Loucy (cell line): ENCODE data around the gene SYCP2.
A peak's percentile ranks its signal among the peaks of the same experiment; 100 is the strongest.

Experiments used
- H2AFZ ChIP-seq: fragments of 200-600 bp; sonication (generic); 2 replicates; pipeline ENCODE4 v1.6.0; 2016; ENCODE audit warnings: antibody characterized with exemption, mild to moderate bottlenecking, low read length, moderate library complexity
- H3F3A ChIP-seq: fragments of 200-600 bp; 2 replicates; pipeline ENCODE4 v1.6.0; 2016; ENCODE audit warnings: antibody characterized with exemption, low read depth, mild to moderate bottlenecking
- H3K27me3 ChIP-seq: fragments of 200-600 bp; sonication (generic); 2 replicates; pipeline ENCODE4 v1.6.1; 2014; ENCODE audit warnings: low read length, mild to moderate bottlenecking; ENCODE audit not compliant: insufficient read depth, poor library complexity, severe bottlenecking
- H3K36me3 ChIP-seq: fragments of 200-600 bp; sonication (generic); 2 replicates; pipeline ENCODE4 v1.6.1; 2016; ENCODE audit warnings: low read length; ENCODE audit not compliant: insufficient read depth
- H3K4me1 ChIP-seq: fragments of 200-600 bp; sonication (generic); 2 replicates; pipeline ENCODE4 v1.5.1; 2014; ENCODE audit warnings: low read length, mild to moderate bottlenecking; ENCODE audit not compliant: insufficient read depth, poor library complexity, severe bottlenecking
- H3K4me2 ChIP-seq: fragments of 200-600 bp; sonication (generic); 2 replicates; pipeline ENCODE4 v1.6.0; 2014; ENCODE audit warnings: antibody characterized with exemption, low read length, low read depth, mild to moderate bottlenecking; ENCODE audit not compliant: poor library complexity, severe bottlenecking
- H3K4me3 ChIP-seq: fragments of 200-600 bp; sonication (generic); 2 replicates; pipeline ENCODE4 v1.5.1; 2014; ENCODE audit warnings: low read length, mild to moderate bottlenecking, mixed read lengths; ENCODE audit not compliant: poor library complexity, severe bottlenecking
- H3K79me2 ChIP-seq: fragments of 200-600 bp; sonication (generic); 2 replicates; pipeline ENCODE4 v1.6.1; 2014; ENCODE audit warnings: low read length; ENCODE audit not compliant: insufficient read depth
- H3K9ac ChIP-seq: fragments of 200-600 bp; sonication (generic); 2 replicates; pipeline ENCODE4 v1.6.0; 2014; ENCODE audit warnings: mild to moderate bottlenecking, low read depth, low read length, moderate library complexity; ENCODE audit not compliant: poor library complexity, severe bottlenecking
- H3K9me2 ChIP-seq: fragments of 200-600 bp; sonication (generic); replicated peaks from 2 replicates; pipeline ENCODE4 v1.6.1; 2016; ENCODE audit warnings: low read depth, low read length, mixed read lengths
- H3K9me3 ChIP-seq: fragments of 200-600 bp; sonication (generic); 2 replicates; pipeline ENCODE4 v1.6.1; 2014; ENCODE audit warnings: mild to moderate bottlenecking, antibody characterized with exemption, low read length, low read depth; ENCODE audit not compliant: insufficient read depth
- H4K20me1 ChIP-seq: fragments of 200-600 bp; sonication (generic); 2 replicates; pipeline ENCODE4 v1.6.0; 2014; ENCODE audit warnings: antibody characterized with exemption, low read length, mild to moderate bottlenecking; ENCODE audit not compliant: insufficient read depth, poor library complexity, severe bottlenecking
- EZH2phosphoT487 ChIP-seq: fragments of 200-600 bp; IDR thresholded peaks from 2 replicates; pipeline ENCODE4 v1.6.1; 2018; ENCODE audit warnings: antibody characterized with exemption, mild to moderate bottlenecking, moderate library complexity, borderline replicate concordance
- TF ChIP-seq, protein P1 (sequence below): fragments of 200-600 bp; sonication (generic); conservative IDR thresholded peaks from 2 replicates; pipeline ENCODE4 v1.5.1; 2014; ENCODE audit warnings: mild to moderate bottlenecking, antibody characterized with exemption, low read length

The SYCP2 gene

GRCh38 chr20:59939052-59939878 is 5.8 kb upstream of the SYCP2 start:
- Histone ChIP-seq H3K36me3 (peaks cover 14% of the 10 kb centered on the region; the same call in 1 of the 2 replicates), H2AFZ (0 out of 2 replicates have a peak overlapping the region, but pooled peaks have one; percentile 88)
- no peak for TF ChIP-seq EZH2phosphoT487
- TF ChIP-seq, protein P1, sequence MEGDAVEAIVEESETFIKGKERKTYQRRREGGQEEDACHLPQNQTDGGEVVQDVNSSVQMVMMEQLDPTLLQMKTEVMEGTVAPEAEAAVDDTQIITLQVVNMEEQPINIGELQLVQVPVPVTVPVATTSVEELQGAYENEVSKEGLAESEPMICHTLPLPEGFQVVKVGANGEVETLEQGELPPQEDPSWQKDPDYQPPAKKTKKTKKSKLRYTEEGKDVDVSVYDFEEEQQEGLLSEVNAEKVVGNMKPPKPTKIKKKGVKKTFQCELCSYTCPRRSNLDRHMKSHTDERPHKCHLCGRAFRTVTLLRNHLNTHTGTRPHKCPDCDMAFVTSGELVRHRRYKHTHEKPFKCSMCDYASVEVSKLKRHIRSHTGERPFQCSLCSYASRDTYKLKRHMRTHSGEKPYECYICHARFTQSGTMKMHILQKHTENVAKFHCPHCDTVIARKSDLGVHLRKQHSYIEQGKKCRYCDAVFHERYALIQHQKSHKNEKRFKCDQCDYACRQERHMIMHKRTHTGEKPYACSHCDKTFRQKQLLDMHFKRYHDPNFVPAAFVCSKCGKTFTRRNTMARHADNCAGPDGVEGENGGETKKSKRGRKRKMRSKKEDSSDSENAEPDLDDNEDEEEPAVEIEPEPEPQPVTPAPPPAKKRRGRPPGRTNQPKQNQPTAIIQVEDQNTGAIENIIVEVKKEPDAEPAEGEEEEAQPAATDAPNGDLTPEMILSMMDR, result no peak

GRCh38 chr20:59938696-59939051 is 5.2 kb upstream of the SYCP2 start:
- Histone ChIP-seq H2AFZ (no peak overlapping the region), H3K9me2 (no peaks in the 10 kb centered on the region), H3K79me2 (peaks cover 34% of the 10 kb centered on the region), H4K20me1 (no peaks in the 10 kb centered on the region), H3K9me3 (no peaks in the 10 kb centered on the region), H3K4me3 (peak overlapping the region; percentile 56), H3K27me3 (no peaks in the 10 kb centered on the region), H3K36me3 (peaks cover 8% of the 10 kb centered on the region; the same call in 1 of the 2 replicates), H3K9ac (no peak overlapping the region), H3F3A (0 out of 2 replicates have a peak, but pooled peaks cover 2% of the 10 kb centered on the region), H3K4me2 (peak overlapping the region; percentile 57), H3K4me1 (peaks cover 37% of the 10 kb centered on the region)
- TF ChIP-seq, protein P1, result no peak
- no peak for TF ChIP-seq EZH2phosphoT487

More at GRCh38 chr20:59939052-59939878, 5.8 kb upstream of the SYCP2 start:
- Histone ChIP-seq H3F3A (0 out of 2 replicates have a peak, but pooled peaks cover 2% of the 10 kb centered on the region), H3K27me3 (no peaks in the 10 kb centered on the region), H3K4me3 (peak overlapping the region; percentile 81), H3K9ac (peak overlapping the region; percentile 81), H4K20me1 (no peaks in the 10 kb centered on the region), H3K9me3 (no peaks in the 10 kb centered on the region), H3K79me2 (peaks cover 34% of the 10 kb centered on the region), H3K9me2 (no peaks in the 10 kb centered on the region), H3K4me1 (peaks cover 37% of the 10 kb centered on the region), H3K4me2 (peak overlapping the region; percentile 64)

DNA sequence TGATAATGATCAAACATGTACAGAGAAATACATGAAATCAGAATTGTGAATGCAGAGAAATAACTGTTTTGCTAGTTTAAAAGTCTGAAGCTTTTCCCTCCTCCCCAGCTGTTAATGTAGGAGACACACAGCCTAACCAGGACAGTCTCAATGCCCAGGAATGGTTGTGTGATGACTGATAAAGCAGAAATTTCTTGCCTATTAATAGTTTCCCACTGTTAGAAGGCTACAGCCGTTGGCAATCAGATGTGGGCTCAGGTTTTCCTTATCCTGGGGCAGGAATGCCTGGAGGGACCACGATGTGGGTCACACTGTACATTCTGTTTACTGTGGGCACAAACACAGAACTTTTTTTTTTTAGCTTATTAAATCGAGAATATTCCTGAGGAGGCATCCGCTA is 4.8 kb upstream of the SYCP2 start:
- Histone ChIP-seq H3K9me3 (no peaks in the 10 kb centered on the region), H3F3A (0 out of 2 replicates have a peak, but pooled peaks cover 2% of the 10 kb centered on the region), H3K4me2 (peak overlapping the region; percentile 57), H4K20me1 (no peaks in the 10 kb centered on the region), H3K4me1 (peaks cover 37% of the 10 kb centered on the region), H3K9me2 (no peaks in the 10 kb centered on the region), H3K27me3 (no peaks in the 10 kb centered on the region), H3K4me3 (peak overlapping the region; percentile 56), H3K9ac (no peak overlapping the region), H3K36me3 (0 out of 2 replicates have a peak, but pooled peaks cover 7% of the 10 kb centered on the region), H3K79me2 (peaks cover 34% of the 10 kb centered on the region), H2AFZ (no peak overlapping the region)
- TF ChIP-seq EZH2phosphoT487, result no peak
- TF ChIP-seq, protein P1, result no peak
